Brain microvascular endothelial cell (primary cell): Measurements from ENCODE around the gene ITGA1.

ENCODE experiments used
- DNase-seq: peaks from one replicate; pipeline ENCODE4 v3.0.0-alpha.2; 2020
- H3K27ac ChIP-seq: fragments of 250-450 bp; sonication (Bioruptor Pico); 2 replicates; pipeline ENCODE4 v1.5.1; 2020; ENCODE audit warnings: mild to moderate bottlenecking, moderate library complexity
- H3K27me3 ChIP-seq: fragments of 250-450 bp; sonication (Bioruptor Pico); replicated peaks from 2 replicates; pipeline ENCODE4 v1.5.1; 2020; ENCODE audit warnings: mild to moderate bottlenecking
- H3K36me3 ChIP-seq: fragments of 250-450 bp; sonication (Bioruptor Pico); replicated peaks from 2 replicates; pipeline ENCODE4 v1.5.1; 2020; ENCODE audit warnings: mild to moderate bottlenecking
- H3K4me3 ChIP-seq: 2 replicates; pipeline ENCODE4 v1.5.1; 2011; ENCODE audit warnings: low read depth, mild to moderate bottlenecking, control low read depth, low read length, moderate library complexity
- in situ Hi-C: cut with HindIII; loops from 2 replicates; pipeline ENCODE4 v1.10.0; 2017; ENCODE audit warnings: low sequenced_read_pairs, low pct_ligation_motif_present
- TF ChIP-seq, protein P1 (sequence below): IDR thresholded peaks from 2 replicates; pipeline ENCODE4 v1.5.1; 2011; ENCODE audit warnings: low read depth, mild to moderate bottlenecking, moderate library complexity, low read length, control low read depth, inconsistent platforms; ENCODE audit errors: missing control alignments

Gene ITGA1

DNA sequence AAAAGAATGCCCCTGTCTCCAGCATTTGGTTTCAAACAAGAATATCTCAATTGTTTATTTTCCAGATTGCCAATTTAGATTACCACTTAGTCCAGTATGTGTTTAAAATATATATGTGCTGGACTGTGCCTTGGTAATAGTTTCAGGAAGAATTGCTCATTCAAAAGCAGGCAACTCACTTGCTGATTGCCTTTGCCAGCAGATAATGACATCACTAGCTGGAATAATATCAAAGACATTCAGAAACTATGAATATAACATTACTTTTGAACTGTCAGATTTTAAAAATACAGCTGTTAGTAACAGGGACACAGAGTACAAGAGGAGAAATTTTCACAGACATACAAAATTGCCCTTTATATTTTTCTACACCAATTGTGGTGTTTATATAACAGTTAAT, 105.4 kb downstream of the ITGA1 start:
- no peak overlapping the region for H3K27ac ChIP-seq
- H3K36me3 ChIP-seq = no peaks in the 10 kb centered on the region
- no peaks in the 10 kb centered on the region for H3K27me3 ChIP-seq
- no peak overlapping the region for H3K4me3 ChIP-seq
- DNase-seq = peak; percentile 27
- in situ Hi-C loops = no loop called here
- TF ChIP-seq, protein P1, sequence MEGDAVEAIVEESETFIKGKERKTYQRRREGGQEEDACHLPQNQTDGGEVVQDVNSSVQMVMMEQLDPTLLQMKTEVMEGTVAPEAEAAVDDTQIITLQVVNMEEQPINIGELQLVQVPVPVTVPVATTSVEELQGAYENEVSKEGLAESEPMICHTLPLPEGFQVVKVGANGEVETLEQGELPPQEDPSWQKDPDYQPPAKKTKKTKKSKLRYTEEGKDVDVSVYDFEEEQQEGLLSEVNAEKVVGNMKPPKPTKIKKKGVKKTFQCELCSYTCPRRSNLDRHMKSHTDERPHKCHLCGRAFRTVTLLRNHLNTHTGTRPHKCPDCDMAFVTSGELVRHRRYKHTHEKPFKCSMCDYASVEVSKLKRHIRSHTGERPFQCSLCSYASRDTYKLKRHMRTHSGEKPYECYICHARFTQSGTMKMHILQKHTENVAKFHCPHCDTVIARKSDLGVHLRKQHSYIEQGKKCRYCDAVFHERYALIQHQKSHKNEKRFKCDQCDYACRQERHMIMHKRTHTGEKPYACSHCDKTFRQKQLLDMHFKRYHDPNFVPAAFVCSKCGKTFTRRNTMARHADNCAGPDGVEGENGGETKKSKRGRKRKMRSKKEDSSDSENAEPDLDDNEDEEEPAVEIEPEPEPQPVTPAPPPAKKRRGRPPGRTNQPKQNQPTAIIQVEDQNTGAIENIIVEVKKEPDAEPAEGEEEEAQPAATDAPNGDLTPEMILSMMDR = no peak

DNA sequence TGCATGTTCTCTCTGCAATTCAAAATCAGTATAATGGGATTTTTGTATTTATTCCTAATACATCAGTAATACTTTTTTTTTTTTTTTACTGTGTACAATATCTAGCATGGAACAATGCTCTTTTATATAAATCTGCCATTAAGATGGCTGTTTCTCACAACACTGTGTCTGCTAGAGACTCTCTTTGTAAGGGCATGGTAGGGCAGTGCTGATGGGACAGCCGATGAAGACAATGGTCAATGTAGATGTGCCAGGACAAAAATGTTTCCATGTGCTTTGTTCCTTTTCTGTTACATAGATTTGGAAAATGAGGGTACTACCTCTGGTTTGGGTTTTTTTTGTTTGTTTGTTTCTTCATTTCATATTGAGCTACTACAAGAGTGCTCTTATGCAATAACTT, 106.1 kb downstream of the ITGA1 start:
- Histone ChIP-seq H3K27ac (no peak overlapping the region), H3K36me3 (no peaks in the 10 kb centered on the region), H3K4me3 (no peak overlapping the region), H3K27me3 (no peaks in the 10 kb centered on the region)
- in situ Hi-C loops = no loop called here
- DNase-seq = no peak
- TF ChIP-seq, protein P1 = no peak

DNA sequence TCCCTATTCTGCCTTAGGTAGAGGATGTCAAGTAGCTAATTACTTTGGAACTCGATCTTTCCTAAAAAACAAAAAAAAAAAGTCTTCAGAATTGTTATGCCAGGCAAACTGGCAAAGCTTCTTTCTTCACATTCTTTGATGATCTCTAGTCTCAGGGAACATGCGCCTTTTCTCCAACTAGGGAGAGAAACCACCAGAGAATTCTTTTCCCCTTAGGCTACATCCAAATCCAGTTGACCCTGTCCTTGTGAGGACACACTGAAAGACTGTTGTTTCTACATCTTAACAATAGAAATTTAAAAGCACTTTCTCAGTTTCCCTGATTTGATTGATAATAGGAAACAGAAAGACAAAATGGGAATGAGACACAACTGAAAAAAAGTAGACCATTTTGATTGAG, 106.7 kb downstream of the ITGA1 start:
- no peak overlapping the region for H3K27ac ChIP-seq
- in situ Hi-C loops = no loop called here

DNA sequence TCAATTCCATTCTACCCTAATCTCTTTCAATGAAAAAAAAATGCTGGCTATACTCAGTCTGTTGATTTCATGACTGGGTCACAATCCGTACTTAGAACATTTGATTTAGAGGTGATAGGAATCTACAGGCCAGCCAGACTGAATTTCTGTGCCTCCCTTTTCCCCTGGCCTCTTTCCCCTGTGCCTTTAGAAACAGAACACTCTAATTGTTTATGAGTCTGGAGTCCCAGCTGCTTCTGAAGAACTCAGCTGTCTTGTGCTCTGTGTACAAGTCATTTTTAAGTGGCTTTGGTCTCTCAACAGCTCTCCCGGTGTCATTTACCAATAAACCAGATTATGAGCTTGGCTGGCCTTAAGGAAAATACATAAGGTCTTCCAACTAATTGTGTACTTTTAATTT, 107.4 kb downstream of the ITGA1 start:
- Histone ChIP-seq H3K27me3 (no peaks in the 10 kb centered on the region), H3K27ac (no peak overlapping the region), H3K4me3 (no peak overlapping the region), H3K36me3 (no peaks in the 10 kb centered on the region)
- in situ Hi-C loops = no loop called here
- no peak for DNase-seq
- TF ChIP-seq, protein P1 = no peak

More for the DNA sequence above, 106.7 kb downstream of the ITGA1 start:
- Histone ChIP-seq H3K4me3 (no peak overlapping the region), H3K36me3 (no peaks in the 10 kb centered on the region), H3K27me3 (no peaks in the 10 kb centered on the region)
- TF ChIP-seq, protein P1 = no peak
- no peak for DNase-seq

DNA sequence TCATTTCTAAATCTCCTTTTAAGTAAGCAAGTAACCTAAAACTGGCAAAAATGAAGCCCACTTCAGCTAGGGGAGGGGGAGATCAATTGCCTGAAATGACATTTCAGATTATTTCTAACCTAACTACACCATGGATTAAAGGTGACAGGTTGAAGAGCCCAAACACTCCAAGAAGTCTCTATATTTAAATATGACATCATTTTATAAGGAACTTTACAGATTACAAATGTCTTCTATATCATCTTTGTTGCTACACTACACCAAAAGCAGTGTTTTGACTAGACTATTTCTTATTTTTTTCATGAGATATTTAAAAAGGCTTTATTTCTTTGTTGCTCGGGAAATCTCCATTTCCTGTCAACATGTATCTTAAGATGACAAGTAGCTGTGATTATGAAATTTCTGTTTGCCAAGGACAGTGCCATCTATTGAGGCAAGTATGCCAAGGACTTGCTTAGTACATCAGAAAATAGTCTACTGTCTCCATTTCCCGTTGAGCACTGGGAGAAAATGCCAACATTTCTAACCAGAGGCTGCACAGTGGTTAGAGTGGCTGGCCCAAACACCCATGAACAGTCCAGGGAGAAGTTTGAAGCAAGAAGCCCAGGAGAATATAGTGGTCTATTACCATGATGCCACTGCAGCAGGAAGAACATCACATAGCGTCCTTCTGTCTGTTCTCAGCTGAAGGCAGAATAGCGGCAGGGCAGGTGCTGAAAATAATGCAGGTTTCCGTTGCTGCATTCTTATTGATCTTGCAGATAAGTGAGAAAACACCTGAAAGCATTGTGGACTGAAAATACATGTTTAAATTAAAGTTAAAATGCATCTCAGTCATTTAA, 108.1 kb downstream of the ITGA1 start:
- no peaks in the 10 kb centered on the region for H3K27me3 ChIP-seq
- H3K4me3 ChIP-seq = no peak overlapping the region
- in situ Hi-C loops = no loop called here
- no peak overlapping the region for H3K27ac ChIP-seq
- DNase-seq = no peak
- TF ChIP-seq, protein P1 = no peak
- no peaks in the 10 kb centered on the region for H3K36me3 ChIP-seq
